T-helper 1 cell treated with Interleukin-12 subunit alpha and Interleukin-12 subunit beta and Interleukin-4 antibody, amounts not matched to agents 30 μg/mL and 1 μg/mL, for 36 hours (primary cell): Measurements from ENCODE around the gene FOXJ1.

ENCODE experiments used
- H3K27ac Mint-ChIP-seq: one replicate; pipeline ENCODE4 v1.8.0; 2021; ENCODE audit warnings: mild to moderate bottlenecking, mixed read lengths
- H3K27me3 Mint-ChIP-seq: one replicate; pipeline ENCODE4 v1.8.0; 2021; ENCODE audit warnings: low read depth, mixed read lengths
- H3K36me3 Mint-ChIP-seq: one replicate; pipeline ENCODE4 v1.8.0; 2021; ENCODE audit warnings: low read depth, mixed read lengths
- H3K4me1 Mint-ChIP-seq: one replicate; pipeline ENCODE4 v1.8.0; 2021; ENCODE audit warnings: low read depth, mixed read lengths
- H3K4me3 Mint-ChIP-seq: one replicate; pipeline ENCODE4 v1.8.0; 2021; ENCODE audit warnings: mild to moderate bottlenecking, moderate library complexity, mixed read lengths
- H3K9me3 Mint-ChIP-seq: one replicate; pipeline ENCODE4 v1.8.0; 2021; ENCODE audit warnings: mixed read lengths

FOXJ1 gene

GRCh38 chr17:76170114-76170513 lies 29.1 kb upstream of the FOXJ1 start:
- H3K27ac Mint-ChIP-seq, result no peak overlapping the region
- H3K36me3 Mint-ChIP-seq, result peaks cover 28% of the 10 kb centered on the region
- H3K9me3 Mint-ChIP-seq, result no peaks in the 10 kb centered on the region
- H3K27me3 Mint-ChIP-seq, result no peaks in the 10 kb centered on the region
- peaks cover 15% of the 10 kb centered on the region for H3K4me1 Mint-ChIP-seq
- no peak overlapping the region for H3K4me3 Mint-ChIP-seq

DNA sequence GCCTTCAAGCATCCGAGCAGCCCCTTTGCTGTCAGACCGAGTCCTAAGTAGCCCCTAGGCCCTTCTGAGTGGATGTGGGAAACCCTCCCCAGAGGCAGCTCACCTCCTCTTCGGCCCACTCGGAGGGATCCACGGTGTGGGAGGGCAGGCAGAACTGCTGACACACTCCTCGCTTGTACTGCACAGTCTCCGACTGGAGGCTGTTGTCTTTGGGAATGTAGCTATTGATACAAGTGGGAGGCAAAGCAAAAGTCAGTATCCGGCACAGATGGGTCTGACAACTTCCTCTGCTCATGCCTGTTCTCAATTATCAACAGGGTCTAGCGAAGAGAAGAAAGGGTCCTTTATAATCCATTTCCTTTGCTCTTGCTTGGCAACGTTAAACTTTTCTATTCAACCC lies 25.9 kb upstream of the FOXJ1 start:
- Mint-ChIP-seq H3K27ac (no peak overlapping the region), H3K9me3 (no peaks in the 10 kb centered on the region), H3K36me3 (peaks cover 42% of the 10 kb centered on the region), H3K27me3 (no peaks in the 10 kb centered on the region), H3K4me3 (no peak overlapping the region), H3K4me1 (peaks cover 17% of the 10 kb centered on the region)

DNA sequence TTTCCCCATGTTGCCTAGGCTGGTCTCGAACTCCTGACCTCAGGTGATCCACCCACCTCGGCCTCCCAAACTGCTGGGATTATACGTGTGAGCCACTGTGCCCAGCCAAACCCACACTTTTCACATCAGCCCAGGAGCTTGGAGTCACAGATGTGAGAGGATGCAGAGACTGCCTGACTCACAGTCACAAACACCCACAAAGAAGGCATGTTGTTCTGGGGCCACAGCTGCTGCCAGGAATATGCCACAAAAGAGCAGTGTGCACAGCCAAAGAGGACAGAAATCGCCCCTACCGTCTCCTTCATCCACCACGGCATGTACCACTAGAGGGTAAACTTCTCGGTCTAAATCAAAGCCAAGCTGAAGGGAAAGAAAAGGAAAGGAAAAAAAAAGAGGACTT lies 25.1 kb upstream of the FOXJ1 start:
- Mint-ChIP-seq H3K4me3 (no peak overlapping the region), H3K27ac (peak overlapping the region; percentile 10), H3K27me3 (no peaks in the 10 kb centered on the region), H3K36me3 (peaks cover 44% of the 10 kb centered on the region), H3K4me1 (peaks cover 17% of the 10 kb centered on the region), H3K9me3 (no peaks in the 10 kb centered on the region)

DNA sequence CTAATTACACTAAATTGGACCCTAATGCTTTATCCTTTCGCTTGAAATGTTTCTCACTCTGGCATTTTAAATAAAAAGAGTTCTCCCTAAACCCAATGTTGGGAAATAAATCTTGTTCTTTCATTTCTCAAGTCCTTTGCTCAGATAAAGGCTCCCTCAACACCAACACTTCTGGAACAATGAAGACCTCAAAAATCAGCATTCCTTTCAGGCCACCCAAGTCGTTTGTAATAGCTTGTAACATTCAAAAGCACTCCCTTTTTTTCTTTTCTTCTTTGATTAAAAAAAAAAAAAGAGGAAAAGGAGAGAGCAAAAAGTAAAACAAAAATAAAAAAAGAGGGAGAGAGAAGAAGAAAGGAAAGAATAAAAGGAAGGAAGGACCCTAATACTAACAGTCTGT lies 23.3 kb upstream of the FOXJ1 start:
- Mint-ChIP-seq H3K4me3 (no peak overlapping the region), H3K27ac (no peak overlapping the region), H3K9me3 (no peaks in the 10 kb centered on the region), H3K4me1 (peaks cover 12% of the 10 kb centered on the region), H3K27me3 (no peaks in the 10 kb centered on the region), H3K36me3 (peaks cover 50% of the 10 kb centered on the region)

GRCh38 chr17:76163919-76164318 lies 22.9 kb upstream of the FOXJ1 start:
- Mint-ChIP-seq H3K27ac (no peak overlapping the region), H3K4me1 (peaks cover 10% of the 10 kb centered on the region), H3K27me3 (no peaks in the 10 kb centered on the region), H3K9me3 (no peaks in the 10 kb centered on the region), H3K4me3 (no peak overlapping the region), H3K36me3 (peaks cover 52% of the 10 kb centered on the region)

DNA sequence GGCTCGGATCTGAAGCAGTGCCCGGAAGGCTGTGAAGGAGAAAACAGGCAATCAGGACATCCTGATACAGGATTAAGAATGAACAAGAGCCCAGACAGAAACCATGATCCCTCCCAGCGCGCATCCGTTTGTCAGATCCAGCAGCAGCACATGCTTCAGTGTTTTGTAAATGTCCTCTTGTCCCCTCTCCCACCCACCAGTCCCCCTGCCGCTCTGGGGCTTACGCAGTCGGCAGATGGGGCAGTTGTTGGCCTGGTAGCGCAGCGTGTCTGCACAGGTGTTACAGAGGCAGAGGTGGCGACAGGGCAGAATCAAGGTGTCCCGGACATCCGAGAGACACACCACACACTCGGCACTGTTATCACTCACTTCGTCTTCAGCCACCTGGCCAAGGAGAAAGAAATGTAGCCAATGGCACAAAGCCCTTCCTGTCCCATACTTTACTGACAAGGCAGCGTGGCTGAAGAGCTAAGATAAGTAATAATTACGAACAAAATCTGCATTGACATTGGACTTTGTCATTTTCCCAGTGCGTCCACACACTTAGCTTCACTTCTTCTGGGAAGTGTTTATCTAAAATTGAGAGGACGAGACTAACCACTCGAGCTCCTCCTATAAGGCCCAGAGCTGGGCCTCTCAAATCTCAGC lies 20.7 kb upstream of the FOXJ1 start:
- H3K4me1 Mint-ChIP-seq, result peaks cover 6% of the 10 kb centered on the region
- H3K27me3 Mint-ChIP-seq, result no peaks in the 10 kb centered on the region
- no peak overlapping the region for H3K4me3 Mint-ChIP-seq
- H3K9me3 Mint-ChIP-seq, result no peaks in the 10 kb centered on the region
- no peak overlapping the region for H3K27ac Mint-ChIP-seq
- peaks cover 55% of the 10 kb centered on the region for H3K36me3 Mint-ChIP-seq

GRCh38 chr17:76160896-76161528 lies 20.0 kb upstream of the FOXJ1 start:
- no peak overlapping the region for H3K4me3 Mint-ChIP-seq
- H3K36me3 Mint-ChIP-seq, result peaks cover 58% of the 10 kb centered on the region
- H3K9me3 Mint-ChIP-seq, result no peaks in the 10 kb centered on the region
- H3K4me1 Mint-ChIP-seq, result peaks cover 3% of the 10 kb centered on the region
- no peaks in the 10 kb centered on the region for H3K27me3 Mint-ChIP-seq
- H3K27ac Mint-ChIP-seq, result no peak overlapping the region

DNA sequence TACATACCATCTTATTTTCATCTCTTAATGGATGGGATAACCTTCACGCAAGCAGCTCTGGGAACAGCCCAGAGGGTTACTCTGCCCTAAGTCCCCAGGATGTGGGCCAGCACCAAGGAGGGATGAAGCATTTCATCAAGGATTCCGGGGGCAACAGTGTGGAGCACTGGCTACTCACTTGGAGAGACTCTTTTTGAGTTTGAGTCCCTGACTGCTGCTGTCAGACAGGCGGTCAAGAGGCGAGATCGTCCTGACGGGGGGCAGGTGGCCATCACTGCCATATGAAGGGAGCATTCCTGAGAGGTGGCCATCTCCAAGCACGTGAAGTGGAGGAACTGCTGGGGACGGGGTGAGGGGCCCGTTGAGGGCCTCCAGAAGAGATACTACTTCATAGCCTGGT lies 18.1 kb upstream of the FOXJ1 start:
- H3K36me3 Mint-ChIP-seq, result peaks cover 56% of the 10 kb centered on the region
- H3K4me1 Mint-ChIP-seq, result peaks cover 3% of the 10 kb centered on the region
- no peak overlapping the region for H3K4me3 Mint-ChIP-seq
- no peaks in the 10 kb centered on the region for H3K27me3 Mint-ChIP-seq
- no peaks in the 10 kb centered on the region for H3K9me3 Mint-ChIP-seq
- H3K27ac Mint-ChIP-seq, result no peak overlapping the region

GRCh38 chr17:76157759-76158158 lies 16.7 kb upstream of the FOXJ1 start:
- Mint-ChIP-seq H3K36me3 (peaks cover 56% of the 10 kb centered on the region), H3K27me3 (no peaks in the 10 kb centered on the region), H3K4me3 (no peak overlapping the region), H3K9me3 (no peaks in the 10 kb centered on the region), H3K4me1 (peaks cover 11% of the 10 kb centered on the region), H3K27ac (no peak overlapping the region)

DNA sequence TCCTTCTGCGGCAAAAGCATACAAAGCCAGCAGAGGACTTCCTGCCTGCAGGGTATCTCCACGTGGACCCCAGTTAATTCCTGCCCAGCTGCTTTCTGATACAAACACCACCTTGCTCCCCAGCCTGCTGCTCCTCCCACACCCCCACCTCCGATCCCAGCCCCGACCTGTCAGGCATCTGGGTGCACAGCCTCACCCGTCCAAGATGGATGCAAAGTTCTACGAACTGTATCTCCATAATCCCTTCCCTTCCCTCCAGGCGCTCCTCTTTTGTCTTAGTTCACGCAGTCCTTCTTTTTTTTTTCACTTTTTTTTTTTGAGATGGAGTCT lies 15.6 kb upstream of the FOXJ1 start:
- Mint-ChIP-seq H3K36me3 (peaks cover 63% of the 10 kb centered on the region), H3K4me1 (peaks cover 21% of the 10 kb centered on the region), H3K9me3 (no peaks in the 10 kb centered on the region), H3K27me3 (no peaks in the 10 kb centered on the region), H3K27ac (no peak overlapping the region), H3K4me3 (no peak overlapping the region)

- Mint-ChIP-seq H3K27ac (peak overlapping the region; percentile 14), H3K4me3 (no peak overlapping the region), H3K4me1 (peaks cover 23% of the 10 kb centered on the region), H3K36me3 (peaks cover 65% of the 10 kb centered on the region), H3K27me3 (no peaks in the 10 kb centered on the region), H3K9me3 (no peaks in the 10 kb centered on the region)
These were observed 15.1 kb upstream of the FOXJ1 start for GRCh38 chr17:76155988-76156661.

- H3K4me1 Mint-ChIP-seq, result peaks cover 23% of the 10 kb centered on the region
- H3K9me3 Mint-ChIP-seq, result no peaks in the 10 kb centered on the region
- no peak overlapping the region for H3K4me3 Mint-ChIP-seq
- peaks cover 65% of the 10 kb centered on the region for H3K36me3 Mint-ChIP-seq
- no peak overlapping the region for H3K27ac Mint-ChIP-seq
- no peaks in the 10 kb centered on the region for H3K27me3 Mint-ChIP-seq
These were observed 14.1 kb upstream of the FOXJ1 start for GRCh38 chr17:76154936-76155845.

- Mint-ChIP-seq H3K27me3 (no peaks in the 10 kb centered on the region), H3K27ac (peak overlapping the region; percentile 4), H3K4me1 (peaks cover 23% of the 10 kb centered on the region), H3K4me3 (no peak overlapping the region), H3K36me3 (peaks cover 64% of the 10 kb centered on the region), H3K9me3 (no peaks in the 10 kb centered on the region)
These were observed 13.2 kb upstream of the FOXJ1 start for GRCh38 chr17:76154292-76154691.

DNA sequence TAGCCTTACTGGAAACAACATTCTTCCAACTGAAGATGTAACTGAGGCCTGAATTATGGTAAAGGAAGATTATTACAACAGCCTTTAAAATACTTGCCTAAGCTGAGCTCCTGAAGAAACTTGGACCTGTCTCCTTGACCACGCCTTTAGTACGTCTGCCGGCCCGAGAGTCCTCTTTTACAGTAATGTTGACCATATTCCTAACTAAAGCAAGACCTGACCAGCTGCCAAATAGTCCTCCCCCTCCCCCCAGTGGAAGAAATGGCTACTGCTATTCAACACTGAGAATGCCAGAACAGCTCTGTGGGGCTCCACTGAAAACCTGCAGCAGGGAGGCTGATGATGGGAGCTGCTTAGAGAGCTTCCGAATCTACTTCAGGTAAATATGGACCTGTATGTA lies 12.6 kb upstream of the FOXJ1 start:
- Mint-ChIP-seq H3K27ac (peak overlapping the region; percentile 4), H3K27me3 (no peaks in the 10 kb centered on the region), H3K4me3 (no peak overlapping the region), H3K36me3 (peaks cover 65% of the 10 kb centered on the region), H3K9me3 (no peaks in the 10 kb centered on the region), H3K4me1 (peaks cover 24% of the 10 kb centered on the region)
